Measurements from ENCODE around the gene IL1R2. TPM values are rescaled to one million over a fixed set of nuclear protein-coding genes. Genes with fewer than 3 reads are reported as not detected.

IL1R2 gene
- total RNA-seq, 1 experiment from 2014 or later = 10.1 TPM

- peak overlapping the region; percentile 69 for H3K27ac Mint-ChIP-seq (ENCODE audit: unreplicated experiment)
- H3K36me3 ChIP-seq (ENCODE audit: control insufficient read depth, insufficient read depth, low read length) = no peaks in the 10 kb centered on the region; the same call in 1 of the 2 replicates
- peaks cover 22% of the 10 kb centered on the region for H3K9me3 Mint-ChIP-seq (ENCODE audit: unreplicated experiment)
- DNase-seq = peak; percentile 73 to 86
- H3K4me3 ChIP-seq (ENCODE audit: low read depth, low read length) = no peak overlapping the region
- H3K4me3 Mint-ChIP-seq (ENCODE audit: unreplicated experiment) = no peak overlapping the region
- BruUV-seq (replicated peaks) = no TSS peak
- TF ChIP-seq, protein P1, sequence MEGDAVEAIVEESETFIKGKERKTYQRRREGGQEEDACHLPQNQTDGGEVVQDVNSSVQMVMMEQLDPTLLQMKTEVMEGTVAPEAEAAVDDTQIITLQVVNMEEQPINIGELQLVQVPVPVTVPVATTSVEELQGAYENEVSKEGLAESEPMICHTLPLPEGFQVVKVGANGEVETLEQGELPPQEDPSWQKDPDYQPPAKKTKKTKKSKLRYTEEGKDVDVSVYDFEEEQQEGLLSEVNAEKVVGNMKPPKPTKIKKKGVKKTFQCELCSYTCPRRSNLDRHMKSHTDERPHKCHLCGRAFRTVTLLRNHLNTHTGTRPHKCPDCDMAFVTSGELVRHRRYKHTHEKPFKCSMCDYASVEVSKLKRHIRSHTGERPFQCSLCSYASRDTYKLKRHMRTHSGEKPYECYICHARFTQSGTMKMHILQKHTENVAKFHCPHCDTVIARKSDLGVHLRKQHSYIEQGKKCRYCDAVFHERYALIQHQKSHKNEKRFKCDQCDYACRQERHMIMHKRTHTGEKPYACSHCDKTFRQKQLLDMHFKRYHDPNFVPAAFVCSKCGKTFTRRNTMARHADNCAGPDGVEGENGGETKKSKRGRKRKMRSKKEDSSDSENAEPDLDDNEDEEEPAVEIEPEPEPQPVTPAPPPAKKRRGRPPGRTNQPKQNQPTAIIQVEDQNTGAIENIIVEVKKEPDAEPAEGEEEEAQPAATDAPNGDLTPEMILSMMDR (IDR thresholded peaks at IDR 0.05; ENCODE audit: insufficient read depth in 1 of 2, low read depth in 1 of 2, low read length in 1 of 2, severe bottlenecking in 1 of 2, unreplicated experiment in 1 of 2) = no peak
- CTCF ChIA-PET = interaction anchor here (1.0 to 1.4 kb wide), 2 partner anchors 44 to 102 kb away, joined by 4 to 10 read pairs; no protein-coding TSS in a partner anchor
- no peaks in the 10 kb centered on the region for H3K27me3 ChIP-seq (replicated peaks; ENCODE audit: control insufficient read depth, insufficient read depth, low read length)
- H3K4me1 ChIP-seq = peaks cover 33% of the 10 kb centered on the region
- H3K4me1 Mint-ChIP-seq (ENCODE audit: low read depth, unreplicated experiment) = peaks cover 36% of the 10 kb centered on the region
- POLR2A ChIA-PET = interaction anchor here (0.6 kb wide), 1 partner anchor 76 kb away, joined by 3 read pairs; no protein-coding TSS in a partner anchor
- intact Hi-C loops (cut with micrococcal nuclease; ENCODE audit: unreplicated experiment) = loop anchor here (1.0 to 5.0 kb wide), 3 partner anchors 43 to 92 kb away; partner anchors contain the start of gene IL1R1
- H3K27me3 Mint-ChIP-seq (ENCODE audit: insufficient read depth, unreplicated experiment) = no peaks in the 10 kb centered on the region
- peaks cover 5% of the 10 kb centered on the region; the same call in 1 of the 2 replicates for H3K9me3 ChIP-seq
- peaks cover 16% of the 10 kb centered on the region for H3K36me3 Mint-ChIP-seq (ENCODE audit: insufficient read depth, unreplicated experiment)
These were observed 72.3 kb downstream of the IL1R2 start for GRCh38 chr2:102063941-102064678.

DNA sequence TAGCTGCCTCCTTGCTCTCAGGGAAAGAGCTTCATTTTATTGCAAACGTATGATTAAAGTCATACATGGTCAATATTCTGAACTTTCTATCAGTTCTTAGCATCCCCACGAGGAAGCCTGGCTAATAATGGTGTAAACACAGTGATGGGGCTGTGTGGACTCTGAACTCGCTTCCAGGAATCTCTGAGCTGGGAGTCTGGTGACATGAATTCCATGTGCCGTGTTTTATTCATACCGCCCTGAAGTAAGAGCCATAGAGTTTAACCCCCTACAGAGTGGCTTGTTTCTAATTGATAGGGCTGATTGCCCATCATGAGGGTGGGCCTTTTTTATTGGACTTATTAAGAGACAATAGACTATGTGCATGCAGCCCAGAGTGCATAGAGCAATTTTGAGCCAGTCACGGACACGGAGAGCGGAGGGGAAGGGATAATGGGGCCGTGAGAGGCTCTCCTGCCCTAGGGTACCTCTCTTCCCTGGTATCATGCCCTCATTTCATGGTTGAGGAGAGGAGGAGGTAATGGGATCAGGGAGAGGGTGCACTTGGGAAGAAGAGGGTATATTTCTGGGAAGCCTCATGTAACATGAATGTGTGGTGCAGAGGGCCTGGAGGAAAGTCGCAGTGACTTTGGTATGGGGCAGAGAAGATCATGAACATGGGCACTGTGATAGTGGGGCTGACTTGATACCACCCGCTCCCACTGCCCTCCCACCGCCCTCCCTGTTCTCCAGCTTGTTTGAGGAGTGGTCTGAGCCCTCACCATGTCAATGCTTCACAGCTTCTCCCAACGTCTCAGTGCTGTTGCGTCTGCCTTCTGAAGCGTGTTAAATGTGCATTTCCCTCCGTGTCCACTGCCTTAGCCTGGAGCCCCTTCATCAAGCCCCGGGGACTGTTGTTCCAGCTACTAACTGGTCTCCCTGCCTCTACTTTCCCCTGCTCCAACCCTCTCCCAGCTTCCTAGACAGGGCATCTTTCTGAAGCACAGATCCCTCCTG, 73.2 kb downstream of the IL1R2 start:
- TF ChIP-seq, protein P1 (IDR thresholded peaks at IDR 0.05; ENCODE audit: insufficient read depth in 1 of 2, low read depth in 1 of 2, low read length in 1 of 2, severe bottlenecking in 1 of 2, unreplicated experiment in 1 of 2) = no peak
- Mint-ChIP-seq H3K27ac (ENCODE audit: unreplicated experiment) (peak overlapping the region; percentile 69), H3K4me1 (ENCODE audit: low read depth, unreplicated experiment) (peaks cover 39% of the 10 kb centered on the region), H3K36me3 (ENCODE audit: insufficient read depth, unreplicated experiment) (peaks cover 16% of the 10 kb centered on the region), H3K27me3 (ENCODE audit: insufficient read depth, unreplicated experiment) (no peaks in the 10 kb centered on the region), H3K9me3 (ENCODE audit: unreplicated experiment) (peaks cover 22% of the 10 kb centered on the region), H3K4me3 (ENCODE audit: unreplicated experiment) (no peak overlapping the region)
- POLR2A ChIA-PET = interaction anchor here (0.6 kb wide), 1 partner anchor 77 kb away, joined by 3 read pairs; no protein-coding TSS in a partner anchor
- peak in 1 of 2 experiments; percentile 30 for DNase-seq
- Histone ChIP-seq H3K4me1 (peaks cover 41% of the 10 kb centered on the region), H3K9me3 (peaks cover 5% of the 10 kb centered on the region; the same call in 1 of the 2 replicates), H3K27me3 (replicated peaks; ENCODE audit: control insufficient read depth, insufficient read depth, low read length) (no peaks in the 10 kb centered on the region), H3K4me3 (ENCODE audit: low read depth, low read length) (no peak overlapping the region), H3K36me3 (ENCODE audit: control insufficient read depth, insufficient read depth, low read length) (no peaks in the 10 kb centered on the region; the same call in 1 of the 2 replicates)
- no TSS peak for BruUV-seq (replicated peaks)
- CTCF ChIA-PET = interaction anchor here (1.0 to 1.4 kb wide), 3 partner anchors 45 to 176 kb away, joined by 3 to 10 read pairs (median 4); no protein-coding TSS in a partner anchor
- intact Hi-C loops (cut with micrococcal nuclease; ENCODE audit: unreplicated experiment) = loop anchor here (1.0 to 5.0 kb wide), 4 partner anchors 38 to 91 kb away; partner anchors contain the start of gene IL1R1
